HepG2 (cell line): ENCODE data around the gene HCAR1. TPM values are rescaled to one million over a fixed set of nuclear protein-coding genes. Genes with fewer than 3 reads are reported as not detected.
A peak's percentile ranks its signal among the peaks of the same experiment; 100 is the strongest.

Source experiments
- BCLAF1 ChIP-seq: fragments of 450-650 bp; IDR thresholded peaks from 2 replicates; pipeline ENCODE4 v1.6.1; 2017; ENCODE audit warnings: mild to moderate bottlenecking
- FOXK1 ChIP-seq: sonication (generic); formaldehyde crosslinking; IDR thresholded peaks from 2 replicates; pipeline ENCODE4 v1.4.0; 2020; ENCODE audit warnings: low read depth, missing genetic modification reagents, borderline replicate concordance
- JUND ChIP-seq: sonication (generic); formaldehyde crosslinking; IDR thresholded peaks from 2 replicates; pipeline ENCODE4 v1.8.0; 2022; ENCODE audit warnings: mild to moderate bottlenecking, missing genetic modification reagents
- MTERF4 ChIP-seq: sonication (generic); formaldehyde crosslinking; IDR thresholded peaks from 2 replicates; pipeline ENCODE4 v1.8.0; 2023; ENCODE audit warnings: mild to moderate bottlenecking, missing genetic modification reagents
- NR2F6 ChIP-seq, 2 experiments: IDR thresholded peaks; 2 replicates each; pipeline ENCODE4 v1.6.1; 2016; ENCODE audit warnings: antibody characterized with exemption in 1 of 2, mild to moderate bottlenecking in 1 of 2
- PHF20 ChIP-seq: sonication (generic); formaldehyde crosslinking; IDR thresholded peaks from 2 replicates; pipeline ENCODE4 v1.5.0; 2020; ENCODE audit warnings: mild to moderate bottlenecking, missing genetic modification reagents
- TCF12 ChIP-seq, 2 experiments: fragments of 450-650 bp in 1 of 2; sonication (generic) in 1 of 2; formaldehyde crosslinking in 1 of 2; IDR thresholded peaks; 2 replicates each; pipeline versions ENCODE4 v1.6.1 to v1.8.0; 2017 to 2022; ENCODE audit warnings: antibody characterized with exemption in 1 of 2, mild to moderate bottlenecking in 1 of 2, missing genetic modification reagents in 1 of 2, moderate library complexity in 1 of 2
- ZFP37 ChIP-seq: sonication (generic); formaldehyde crosslinking; IDR thresholded peaks from 2 replicates; pipeline ENCODE4 v1.4.0; 2020; ENCODE audit warnings: missing genetic modification reagents, borderline replicate concordance
- ZFYVE20 ChIP-seq: sonication (generic); formaldehyde crosslinking; IDR thresholded peaks from 2 replicates; pipeline ENCODE4 v1.8.0; 2023; ENCODE audit warnings: low read depth, mild to moderate bottlenecking, moderate library complexity, missing genetic modification reagents, borderline replicate concordance
- ZNF546 ChIP-seq: sonication (generic); formaldehyde crosslinking; conservative IDR thresholded peaks from 2 replicates; pipeline ENCODE4 v1.8.1; 2023; ENCODE audit warnings: mild to moderate bottlenecking, missing genetic modification reagents
- polyA plus RNA-seq, 8 experiments: library from polyadenylated mRNA; depleted of rRNA in 3 of 8; stranded (reverse) in 7 of 8; unstranded in 1 of 8; fragments of >200 nt; fragmentation: Illumina TruSeq in 4 of 8; extraction: Trizol in 4 of 8; gene quantifications; 2 replicates each; pipeline versions ENCODE4 v1.2.1 to v1.2.3, GENCODE V29; 2011 to 2016; ENCODE audit warnings: low read depth in 4 of 8, missing spikeins in 1 of 8, mixed read lengths in 1 of 8; ENCODE audit not compliant: insufficient read depth in 1 of 8
- total RNA-seq, 5 experiments: library from RNA; depleted of rRNA; stranded (reverse); fragments of >200 nt; fragmentation: Illumina TruSeq; extraction: Trizol; gene quantifications; 2 replicates each; pipeline ENCODE4 v1.2.3, GENCODE V29; 2016; ENCODE audit warnings: low read depth in 1 of 5
- TF ChIP-seq, protein P1 (sequence below): sonication (generic); formaldehyde crosslinking; IDR thresholded peaks from 2 replicates; pipeline ENCODE4 v1.4.0; 2020; ENCODE audit warnings: mild to moderate bottlenecking, missing genetic modification reagents
- TF ChIP-seq, protein P2 (sequence below): sonication (generic); formaldehyde crosslinking; IDR thresholded peaks from 2 replicates; pipeline ENCODE4 v1.8.0; 2022; ENCODE audit warnings: missing genetic modification reagents, mild to moderate bottlenecking, moderate library complexity, borderline replicate concordance
- TF ChIP-seq, protein P3 (sequence below): IDR thresholded peaks from 2 replicates; pipeline ENCODE4 v1.6.1; 2018; ENCODE audit warnings: missing genetic modification reagents

The HCAR1 gene
- total and polyA plus RNA-seq, 2 of the 13 experiments (the other 11 are each of a cell fraction or from before 2014, with no cell fraction given), result 0.53 to 4.4 TPM

- TF ChIP-seq, protein P1, sequence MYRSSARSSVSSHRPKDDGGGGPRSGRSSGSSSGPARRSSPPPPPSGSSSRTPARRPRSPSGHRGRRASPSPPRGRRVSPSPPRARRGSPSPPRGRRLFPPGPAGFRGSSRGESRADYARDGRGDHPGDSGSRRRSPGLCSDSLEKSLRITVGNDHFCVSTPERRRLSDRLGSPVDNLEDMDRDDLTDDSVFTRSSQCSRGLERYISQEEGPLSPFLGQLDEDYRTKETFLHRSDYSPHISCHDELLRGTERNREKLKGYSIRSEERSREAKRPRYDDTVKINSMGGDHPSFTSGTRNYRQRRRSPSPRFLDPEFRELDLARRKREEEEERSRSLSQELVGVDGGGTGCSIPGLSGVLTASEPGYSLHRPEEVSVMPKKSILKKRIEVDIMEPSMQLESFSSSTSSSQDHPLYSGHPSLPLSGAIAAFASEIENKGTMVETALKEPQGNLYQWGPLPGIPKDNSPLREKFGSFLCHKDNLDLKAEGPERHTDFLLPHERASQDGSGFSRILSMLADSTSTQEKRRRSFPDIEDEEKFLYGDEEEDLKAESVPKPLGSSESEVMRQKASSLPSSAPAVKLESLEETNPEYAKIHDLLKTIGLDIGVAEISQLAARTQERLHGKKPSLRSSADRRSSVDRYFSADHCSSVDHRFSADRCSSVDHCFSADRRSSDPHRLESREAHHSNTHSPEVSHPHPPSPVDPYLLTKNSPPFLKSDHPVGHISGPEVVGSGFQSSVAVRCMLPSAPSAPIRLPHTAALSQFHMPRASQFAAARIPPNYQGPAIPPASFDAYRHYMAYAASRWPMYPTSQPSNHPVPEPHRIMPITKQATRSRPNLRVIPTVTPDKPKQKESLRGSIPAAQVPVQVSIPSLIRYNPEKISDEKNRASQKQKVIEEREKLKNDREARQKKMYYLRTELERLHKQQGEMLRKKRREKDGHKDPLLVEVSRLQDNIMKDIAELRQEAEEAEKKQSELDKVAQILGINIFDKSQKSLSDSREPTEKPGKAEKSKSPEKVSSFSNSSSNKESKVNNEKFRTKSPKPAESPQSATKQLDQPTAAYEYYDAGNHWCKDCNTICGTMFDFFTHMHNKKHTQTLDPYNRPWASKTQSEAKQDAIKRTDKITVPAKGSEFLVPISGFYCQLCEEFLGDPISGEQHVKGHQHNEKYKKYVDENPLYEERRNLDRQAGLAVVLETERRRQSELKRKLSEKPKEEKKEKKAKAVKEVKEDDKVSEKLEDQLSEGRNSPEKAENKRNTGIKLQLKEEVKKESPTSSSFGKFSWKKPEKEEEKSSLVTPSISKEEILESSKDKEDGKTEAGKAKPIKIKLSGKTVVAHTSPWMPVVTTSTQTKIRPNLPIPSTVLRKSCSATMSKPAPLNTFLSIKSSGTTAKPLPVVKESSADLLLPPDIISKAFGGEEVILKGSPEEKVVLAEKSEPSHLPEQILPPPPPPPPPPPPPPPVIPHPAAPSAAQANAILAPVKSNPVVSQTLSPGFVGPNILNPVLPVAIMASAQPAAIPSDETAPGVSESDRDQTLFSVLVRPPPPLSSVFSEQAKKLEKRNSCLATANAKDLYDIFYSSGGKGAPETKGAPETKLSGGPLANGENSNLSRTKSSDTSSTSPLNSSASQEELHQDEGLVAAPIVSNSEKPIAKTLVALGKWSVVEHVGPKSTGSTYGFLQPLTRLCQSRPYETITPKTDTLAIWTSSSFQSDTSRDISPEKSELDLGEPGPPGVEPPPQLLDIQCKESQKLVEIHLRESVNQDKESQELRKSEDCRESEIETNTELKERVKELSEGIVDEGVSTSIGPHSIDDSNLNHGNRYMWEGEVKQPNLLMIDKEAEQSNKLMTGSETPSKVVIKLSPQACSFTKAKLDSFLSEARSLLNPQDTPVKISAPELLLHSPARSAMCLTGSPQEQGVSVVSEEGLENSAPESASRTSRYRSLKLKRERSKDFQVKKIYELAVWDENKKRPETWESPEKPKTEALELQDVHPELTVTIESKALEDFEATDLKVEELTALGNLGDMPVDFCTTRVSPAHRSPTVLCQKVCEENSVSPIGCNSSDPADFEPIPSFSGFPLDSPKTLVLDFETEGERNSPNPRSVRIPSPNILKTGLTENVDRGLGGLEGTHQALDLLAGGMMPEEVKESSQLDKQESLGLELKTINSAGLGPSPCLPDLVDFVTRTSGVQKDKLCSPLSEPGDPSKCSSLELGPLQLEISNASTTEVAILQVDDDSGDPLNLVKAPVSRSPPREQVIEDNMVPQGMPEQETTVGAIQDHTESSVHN (CRISPR knock-in tag), result no peak
- TF ChIP-seq FOXK1 (CRISPR knock-in tag) (no peak), ZFYVE20 (CRISPR knock-in tag) (no peak), MTERF4 (CRISPR knock-in tag) (no peak), ZFP37 (CRISPR knock-in tag) (0 out of 2 replicates have a peak, but pooled peaks have one; percentile 47), BCLAF1 (no peak), NR2F6 (IDR thresholded peaks at IDR 0.05) (peak; percentile 45), NR2F6 (CRISPR knock-in tag; IDR thresholded peaks at IDR 0.05) (peak; percentile 68), TCF12 (IDR thresholded peaks at IDR 0.05) (no peak), TCF12 (CRISPR knock-in tag; IDR thresholded peaks at IDR 0.05) (no peak), JUND (CRISPR knock-in tag) (no peak), ZNF546 (CRISPR knock-in tag) (no peak), PHF20 (CRISPR knock-in tag) (no peak)
- TF ChIP-seq, protein P2, sequence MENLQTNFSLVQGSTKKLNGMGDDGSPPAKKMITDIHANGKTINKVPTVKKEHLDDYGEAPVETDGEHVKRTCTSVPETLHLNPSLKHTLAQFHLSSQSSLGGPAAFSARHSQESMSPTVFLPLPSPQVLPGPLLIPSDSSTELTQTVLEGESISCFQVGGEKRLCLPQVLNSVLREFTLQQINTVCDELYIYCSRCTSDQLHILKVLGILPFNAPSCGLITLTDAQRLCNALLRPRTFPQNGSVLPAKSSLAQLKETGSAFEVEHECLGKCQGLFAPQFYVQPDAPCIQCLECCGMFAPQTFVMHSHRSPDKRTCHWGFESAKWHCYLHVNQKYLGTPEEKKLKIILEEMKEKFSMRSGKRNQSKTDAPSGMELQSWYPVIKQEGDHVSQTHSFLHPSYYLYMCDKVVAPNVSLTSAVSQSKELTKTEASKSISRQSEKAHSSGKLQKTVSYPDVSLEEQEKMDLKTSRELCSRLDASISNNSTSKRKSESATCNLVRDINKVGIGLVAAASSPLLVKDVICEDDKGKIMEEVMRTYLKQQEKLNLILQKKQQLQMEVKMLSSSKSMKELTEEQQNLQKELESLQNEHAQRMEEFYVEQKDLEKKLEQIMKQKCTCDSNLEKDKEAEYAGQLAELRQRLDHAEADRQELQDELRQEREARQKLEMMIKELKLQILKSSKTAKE (CRISPR knock-in tag), result no peak
- TF ChIP-seq, protein P3, sequence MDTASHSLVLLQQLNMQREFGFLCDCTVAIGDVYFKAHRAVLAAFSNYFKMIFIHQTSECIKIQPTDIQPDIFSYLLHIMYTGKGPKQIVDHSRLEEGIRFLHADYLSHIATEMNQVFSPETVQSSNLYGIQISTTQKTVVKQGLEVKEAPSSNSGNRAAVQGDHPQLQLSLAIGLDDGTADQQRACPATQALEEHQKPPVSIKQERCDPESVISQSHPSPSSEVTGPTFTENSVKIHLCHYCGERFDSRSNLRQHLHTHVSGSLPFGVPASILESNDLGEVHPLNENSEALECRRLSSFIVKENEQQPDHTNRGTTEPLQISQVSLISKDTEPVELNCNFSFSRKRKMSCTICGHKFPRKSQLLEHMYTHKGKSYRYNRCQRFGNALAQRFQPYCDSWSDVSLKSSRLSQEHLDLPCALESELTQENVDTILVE (CRISPR knock-in tag), result no peak
Observed at GRCh38 chr12:122721057-122721545, 9.5 kb downstream of the HCAR1 start (continued).
